Activated CD4-positive, alpha-beta T cell treated with anti-CD3 and anti-CD28 coated beads for 36 hours (primary cell): ENCODE results near the gene SUSD3. TPM values are rescaled to one million over a fixed set of nuclear protein-coding genes. Genes with fewer than 3 reads are reported as not detected.
A peak's percentile ranks its signal among the peaks of the same experiment; 100 is the strongest.

Experiments
- ATAC-seq: fragments of 200-7000 bp; cut with Tn5 transposase; one replicate; pipeline ENCODE4 v1.10.0; 2021; ENCODE audit warnings: mild to moderate bottlenecking, moderate library complexity
- CTCF ChIA-PET: fragments of 350-600 bp; sonication (Branson Sonifier 250); formaldehyde crosslinking; loops from one replicate; lab custom pipeline; 2021; ENCODE audit warnings: antibody characterized with exemption; lab: Charles Lee
- POLR2A ChIA-PET: fragments of 350-600 bp; sonication (Branson Sonifier 250); formaldehyde crosslinking; loops from one replicate; lab custom pipeline; 2021; ENCODE audit warnings: antibody characterized with exemption, inconsistent platforms; lab: Charles Lee
- DNase-seq: peaks from one replicate; pipeline ENCODE4 v3.0.0-alpha.2; 2020
- H3K27ac Mint-ChIP-seq: one replicate; pipeline ENCODE4 v1.8.0; 2021; ENCODE audit warnings: mixed read lengths
- H3K27me3 Mint-ChIP-seq: one replicate; pipeline ENCODE4 v1.8.0; 2021; ENCODE audit warnings: mixed read lengths
- H3K36me3 Mint-ChIP-seq: one replicate; pipeline ENCODE4 v1.8.0; 2021; ENCODE audit warnings: low read depth, mixed read lengths
- H3K4me1 Mint-ChIP-seq: one replicate; pipeline ENCODE4 v1.8.0; 2021; ENCODE audit warnings: mixed read lengths
- H3K4me3 Mint-ChIP-seq: one replicate; pipeline ENCODE4 v1.8.0; 2021; ENCODE audit warnings: mild to moderate bottlenecking, moderate library complexity, mixed read lengths
- H3K9me3 Mint-ChIP-seq: one replicate; pipeline ENCODE4 v1.8.0; 2021; ENCODE audit warnings: low read depth, mixed read lengths
- intact Hi-C, 2 experiments: fragments of 100-400 bp; cut with DNase I in 1 of 2; cut with micrococcal nuclease in 1 of 2; formaldehyde crosslinking; loops; one replicate each; pipeline versions ENCODE4 v1.14.2 to v1.15.1; 2022 to 2024; cut with DNase I, micrococcal nuclease
- total RNA-seq, 2 experiments: library from RNA; stranded (reverse); gene quantifications; one replicate each; pipeline ENCODE4 v1.2.3, GENCODE V29; 2021

The SUSD3 gene
- total RNA-seq, 2 experiments from 2014 or later = 51.4 to 57.9 TPM

DNA sequence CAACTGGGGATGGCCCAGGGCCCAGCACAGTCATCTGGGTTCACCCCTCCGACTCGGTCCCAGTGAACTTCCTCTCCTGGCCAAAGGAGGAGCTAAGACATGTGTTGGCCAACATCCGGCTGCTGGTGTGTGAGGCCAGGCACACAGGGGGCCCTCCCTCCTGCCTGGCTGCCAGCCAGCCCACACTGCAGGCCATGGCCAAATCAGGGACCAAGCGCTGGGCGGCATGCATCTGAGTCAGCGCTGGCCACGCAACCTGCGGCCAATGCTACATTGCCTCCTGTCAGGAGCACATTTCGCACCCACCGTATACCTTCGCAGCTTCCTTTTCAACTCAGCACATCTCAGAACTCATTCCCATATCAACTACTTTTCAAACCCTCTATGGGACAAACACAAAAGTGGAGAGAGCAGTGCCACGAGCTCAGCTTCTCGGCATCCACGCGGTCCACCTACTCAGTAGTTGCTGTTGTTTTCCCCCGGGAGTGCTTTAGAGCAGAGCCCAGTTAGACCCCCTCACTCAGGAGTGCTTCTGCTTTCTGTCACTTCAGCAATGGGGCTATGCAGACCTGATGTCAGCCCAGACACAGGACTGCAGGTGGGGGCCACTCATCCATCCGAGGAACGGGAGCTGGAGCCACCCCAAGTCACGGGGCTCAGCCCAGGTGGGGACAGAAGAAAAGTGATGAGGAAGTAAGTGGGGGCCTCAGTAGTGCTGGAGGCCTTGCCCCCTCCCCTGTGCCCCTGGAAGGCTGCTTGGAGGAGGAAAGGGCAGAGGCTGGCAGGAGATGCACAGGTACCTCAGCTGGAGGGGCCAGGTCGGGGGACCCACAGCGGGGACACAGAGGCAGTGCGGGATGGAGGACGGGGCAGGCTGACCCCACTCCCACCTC lies 61.7 kb downstream of the SUSD3 start:
- peak; percentile 65 for DNase-seq
- peaks cover 18% of the 10 kb centered on the region for H3K4me1 Mint-ChIP-seq
- intact Hi-C loops = no loop called here
- no peaks in the 10 kb centered on the region for H3K9me3 Mint-ChIP-seq
- peak; percentile 87 for ATAC-seq
- H3K36me3 Mint-ChIP-seq = peaks cover 27% of the 10 kb centered on the region
- H3K4me3 Mint-ChIP-seq = no peak overlapping the region
- POLR2A ChIA-PET = interaction anchor here (1.3 kb wide), 1 partner anchor 56 kb away, joined by 5 read pairs; no protein-coding TSS in a partner anchor
- no peaks in the 10 kb centered on the region for H3K27me3 Mint-ChIP-seq
- CTCF ChIA-PET = interaction anchor here (0.5 to 2.2 kb wide), 6 partner anchors 8 to 117 kb away, joined by 3 to 18 read pairs (median 4); no protein-coding TSS in a partner anchor
- peak overlapping the region; percentile 73 for H3K27ac Mint-ChIP-seq

DNA sequence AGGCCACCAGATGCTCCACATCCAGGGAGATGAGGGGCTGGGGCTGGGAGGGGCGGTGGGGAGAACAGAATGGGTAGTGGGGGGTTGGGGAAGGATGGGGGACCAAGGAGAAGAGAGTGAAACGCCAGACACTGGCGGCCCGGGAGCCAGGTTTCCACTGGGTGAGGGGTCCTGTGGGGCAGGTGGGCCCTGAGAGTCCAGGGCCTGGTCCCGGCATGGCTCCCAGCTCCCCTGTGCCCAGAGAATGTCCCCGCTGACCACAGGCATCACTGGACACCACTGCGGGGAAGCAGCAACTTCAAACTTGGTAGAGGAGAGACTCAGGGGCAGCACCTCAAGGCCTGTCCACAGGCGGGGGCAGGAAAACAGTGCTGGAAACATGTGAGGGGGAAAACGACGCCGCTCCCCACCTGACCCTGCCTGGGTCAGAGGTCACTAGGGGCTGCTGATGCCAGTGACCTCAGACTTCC lies 62.4 kb downstream of the SUSD3 start:
- peak; percentile 6 for DNase-seq
- no peaks in the 10 kb centered on the region for H3K27me3 Mint-ChIP-seq
- ATAC-seq = no peak
- no peaks in the 10 kb centered on the region for H3K9me3 Mint-ChIP-seq
- H3K4me1 Mint-ChIP-seq = peaks cover 21% of the 10 kb centered on the region
- ChIA-PET CTCF (interaction anchor here (0.5 to 1.7 kb wide), 4 partner anchors 15 to 118 kb away, joined by 3 to 6 read pairs (median 4); no protein-coding TSS in a partner anchor), POLR2A (no interaction called here)
- intact Hi-C loops = no loop called here
- H3K4me3 Mint-ChIP-seq = no peak overlapping the region
- H3K36me3 Mint-ChIP-seq = peaks cover 29% of the 10 kb centered on the region
- H3K27ac Mint-ChIP-seq = no peak overlapping the region

DNA sequence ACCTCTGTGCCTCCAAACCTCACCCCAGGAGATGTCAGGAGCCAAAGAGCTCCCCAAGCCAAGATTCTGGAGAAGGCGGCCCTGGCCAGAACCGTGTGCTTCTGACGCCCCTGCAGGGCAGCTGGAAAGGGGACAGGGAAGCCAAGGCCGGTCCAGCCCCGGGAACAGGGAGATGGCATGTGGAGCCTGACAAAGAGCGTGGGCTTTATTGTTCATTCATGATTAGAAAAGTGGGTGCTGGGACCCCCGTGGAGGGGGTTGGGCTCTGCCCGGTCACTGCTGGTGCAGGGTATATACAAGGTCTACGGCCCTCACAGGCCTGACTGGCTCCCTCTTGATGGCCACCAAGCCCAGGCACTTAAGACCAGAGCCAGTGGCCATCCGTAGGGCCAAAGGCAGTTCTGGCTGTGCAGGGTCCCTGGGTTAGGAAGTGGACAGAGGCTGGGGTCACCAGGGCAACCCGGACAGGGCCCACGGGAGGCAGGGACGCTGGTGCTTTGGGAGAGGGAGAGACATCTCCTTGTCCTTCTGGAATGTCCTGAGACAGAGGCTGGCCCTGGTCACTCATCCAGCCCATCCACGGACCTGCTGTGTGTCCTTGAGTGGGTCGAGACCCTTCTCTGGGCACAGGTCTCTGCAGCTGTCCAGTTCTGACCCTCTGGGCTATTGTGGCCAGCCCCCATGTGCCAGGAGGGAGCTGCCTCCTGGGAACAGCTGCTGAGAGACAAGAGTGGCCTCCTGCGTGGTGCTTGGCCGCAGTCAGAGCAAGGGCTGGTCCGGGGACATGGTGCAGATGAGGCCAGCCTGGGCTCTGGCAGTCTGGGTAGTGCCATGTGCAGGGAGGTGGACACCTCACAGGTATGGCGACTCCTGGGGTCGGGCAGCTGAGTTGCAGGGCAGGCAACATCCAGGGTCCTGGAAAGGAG lies 63.1 kb downstream of the SUSD3 start:
- Mint-ChIP-seq H3K9me3 (no peaks in the 10 kb centered on the region), H3K4me3 (no peak overlapping the region), H3K27me3 (no peaks in the 10 kb centered on the region), H3K27ac (no peak overlapping the region), H3K4me1 (peaks cover 28% of the 10 kb centered on the region), H3K36me3 (peaks cover 32% of the 10 kb centered on the region)
- ChIA-PET POLR2A (no interaction called here), CTCF (interaction anchor here (0.6 kb wide), 1 partner anchor 13 kb away, joined by 3 read pairs; no protein-coding TSS in a partner anchor)
- DNase-seq (peak; percentile 6), ATAC-seq (no peak)
- intact Hi-C loops = no loop called here

DNA sequence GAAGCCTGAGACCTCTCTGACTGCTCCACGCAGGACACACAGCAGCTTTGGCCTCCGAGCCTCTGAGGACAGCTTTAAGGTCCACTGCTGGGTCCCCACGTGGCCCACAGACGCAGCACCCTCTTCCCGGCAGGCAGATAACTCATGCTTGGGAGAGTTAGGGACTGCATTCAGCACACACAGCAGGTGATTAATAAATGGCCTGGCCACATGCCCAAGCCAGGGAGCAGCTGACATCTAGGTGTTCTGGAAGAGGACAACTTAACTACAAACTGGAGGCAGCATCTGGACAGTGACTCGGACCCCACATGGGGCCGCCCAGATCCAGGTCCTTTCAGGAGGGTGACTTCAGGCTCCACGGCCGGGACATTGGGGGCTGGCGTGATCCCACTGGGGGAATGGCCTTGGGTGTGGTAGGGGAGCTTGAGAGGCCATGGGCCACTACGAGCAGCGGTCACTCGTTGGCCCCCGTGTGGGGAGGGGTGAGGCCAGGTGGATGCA lies 64.3 kb downstream of the SUSD3 start:
- ATAC-seq (no peak), DNase-seq (no peak)
- H3K27ac Mint-ChIP-seq = no peak overlapping the region
- CTCF ChIA-PET = interaction anchor here (0.7 to 0.8 kb wide), 2 partner anchors 18 to 140 kb away, joined by 3 to 4 read pairs; no protein-coding TSS in a partner anchor
- H3K36me3 Mint-ChIP-seq = peaks cover 32% of the 10 kb centered on the region
- H3K27me3 Mint-ChIP-seq = no peaks in the 10 kb centered on the region
- POLR2A ChIA-PET = interaction anchor here (0.6 kb wide), 1 partner anchor 66 kb away, joined by 4 read pairs; no protein-coding TSS in a partner anchor
- no peak overlapping the region for H3K4me3 Mint-ChIP-seq
- H3K9me3 Mint-ChIP-seq = no peaks in the 10 kb centered on the region
- peaks cover 40% of the 10 kb centered on the region for H3K4me1 Mint-ChIP-seq
- intact Hi-C loops = no loop called here

DNA sequence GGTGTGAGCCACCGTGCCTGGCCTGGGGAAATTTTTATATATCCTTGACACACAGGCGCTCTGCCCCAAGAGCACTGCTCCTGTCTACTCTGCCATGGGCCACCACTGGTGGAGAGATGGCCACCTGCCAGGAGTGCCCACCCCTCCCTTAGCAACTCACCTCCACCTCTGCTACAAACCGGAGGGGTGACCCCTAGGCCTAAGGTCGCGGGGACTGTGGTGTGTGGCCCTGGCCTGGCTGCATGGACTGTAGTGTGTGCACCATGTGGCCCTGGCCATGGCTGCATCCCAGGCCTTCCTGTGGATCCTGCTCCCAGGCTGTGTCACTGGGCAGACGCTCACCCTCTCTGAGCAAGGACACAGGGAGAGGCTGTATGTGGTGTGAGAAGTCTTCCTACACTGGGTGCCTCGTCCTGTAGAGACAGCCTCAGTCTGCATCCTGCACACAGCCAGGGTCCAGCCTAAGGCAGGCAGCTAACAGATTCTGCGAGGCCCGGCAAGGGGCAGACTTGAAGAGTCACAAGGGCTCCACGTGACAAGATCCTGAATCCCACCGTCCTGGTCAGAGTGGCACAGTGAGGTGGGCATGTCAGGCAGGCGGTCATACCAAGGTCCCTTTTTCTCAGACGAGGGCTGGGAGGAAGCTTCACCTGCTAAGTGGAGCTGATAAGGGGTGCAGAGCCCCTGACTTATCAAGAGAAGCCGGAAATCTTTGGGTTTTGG lies 65.2 kb downstream of the SUSD3 start:
- no peaks in the 10 kb centered on the region for H3K9me3 Mint-ChIP-seq
- POLR2A ChIA-PET = no interaction called here
- DNase-seq = no peak
- no peak for ATAC-seq
- no peaks in the 10 kb centered on the region for H3K27me3 Mint-ChIP-seq
- peaks cover 49% of the 10 kb centered on the region for H3K4me1 Mint-ChIP-seq
- H3K36me3 Mint-ChIP-seq = peaks cover 32% of the 10 kb centered on the region
- H3K4me3 Mint-ChIP-seq = no peak overlapping the region
- H3K27ac Mint-ChIP-seq = no peak overlapping the region
- CTCF ChIA-PET = interaction anchor here (0.8 to 0.9 kb wide), 2 partner anchors 19 to 120 kb away, joined by 3 read pairs; no protein-coding TSS in a partner anchor
- intact Hi-C loops = no loop called here

DNA sequence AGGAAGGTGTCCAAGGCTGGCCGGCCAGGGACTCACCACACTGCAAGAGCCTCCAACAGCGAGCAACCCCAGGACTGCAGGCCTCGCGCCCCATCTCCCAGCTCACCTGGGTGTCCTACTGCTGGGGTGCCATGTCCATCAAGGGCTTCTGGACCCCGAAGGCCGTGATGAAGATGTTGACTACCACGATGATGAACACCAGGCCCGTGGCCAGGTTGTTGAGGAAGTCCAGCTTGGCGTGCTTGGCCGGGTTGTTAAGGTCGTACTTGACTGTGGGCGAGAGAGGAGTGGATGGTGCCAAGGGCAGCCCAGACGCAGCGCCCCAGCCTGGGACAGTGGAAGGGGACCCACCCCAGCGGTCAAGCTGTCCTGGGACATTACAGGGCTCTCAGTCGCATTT lies 66.3 kb downstream of the SUSD3 start:
- Mint-ChIP-seq H3K4me3 (no peak overlapping the region), H3K4me1 (peaks cover 48% of the 10 kb centered on the region), H3K9me3 (no peaks in the 10 kb centered on the region), H3K27me3 (no peaks in the 10 kb centered on the region), H3K36me3 (peaks cover 31% of the 10 kb centered on the region), H3K27ac (no peak overlapping the region)
- POLR2A ChIA-PET = no interaction called here
- CTCF ChIA-PET = no interaction called here
- ATAC-seq = no peak
- intact Hi-C loops = no loop called here
- DNase-seq = peak; percentile 5

DNA sequence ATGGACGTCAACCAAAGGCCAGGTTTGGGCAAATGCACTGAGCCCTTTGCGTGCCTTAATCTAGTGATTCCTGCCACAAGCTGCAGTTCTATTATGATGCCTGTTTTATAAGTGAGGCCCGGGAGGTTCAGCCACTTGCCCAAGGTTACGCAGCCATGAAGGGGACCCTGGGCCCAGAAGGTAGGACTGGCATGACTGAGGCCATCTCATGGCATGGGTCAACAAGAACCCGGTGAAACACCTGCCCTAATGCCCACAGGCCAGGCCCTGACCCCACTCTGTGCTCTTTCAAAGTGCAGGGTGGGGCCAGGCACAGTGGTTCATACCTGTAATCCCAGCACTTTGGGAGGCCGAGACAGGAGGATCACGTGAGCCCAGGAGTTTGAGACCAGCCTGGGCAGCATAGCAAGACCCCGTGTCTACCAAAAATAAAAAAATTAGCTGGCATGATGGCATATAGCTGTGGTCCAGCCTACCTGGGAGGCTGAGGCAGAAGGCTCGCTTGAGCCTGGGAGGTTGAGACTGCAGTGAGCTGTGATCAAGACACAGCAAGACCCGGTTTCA lies 66.9 kb downstream of the SUSD3 start:
- peak overlapping the region; percentile 55 for H3K27ac Mint-ChIP-seq
- ChIA-PET POLR2A (no interaction called here), CTCF (interaction anchor here (0.6 to 1.3 kb wide), 5 partner anchors 10 to 164 kb away, joined by 3 to 6 read pairs (median 3); no protein-coding TSS in a partner anchor)
- no peaks in the 10 kb centered on the region for H3K27me3 Mint-ChIP-seq
- ATAC-seq = no peak
- no peak overlapping the region for H3K4me3 Mint-ChIP-seq
- peaks cover 25% of the 10 kb centered on the region for H3K36me3 Mint-ChIP-seq
- intact Hi-C loops = no loop called here
- no peaks in the 10 kb centered on the region for H3K9me3 Mint-ChIP-seq
- peaks cover 44% of the 10 kb centered on the region for H3K4me1 Mint-ChIP-seq
- DNase-seq = peak; percentile 1

DNA sequence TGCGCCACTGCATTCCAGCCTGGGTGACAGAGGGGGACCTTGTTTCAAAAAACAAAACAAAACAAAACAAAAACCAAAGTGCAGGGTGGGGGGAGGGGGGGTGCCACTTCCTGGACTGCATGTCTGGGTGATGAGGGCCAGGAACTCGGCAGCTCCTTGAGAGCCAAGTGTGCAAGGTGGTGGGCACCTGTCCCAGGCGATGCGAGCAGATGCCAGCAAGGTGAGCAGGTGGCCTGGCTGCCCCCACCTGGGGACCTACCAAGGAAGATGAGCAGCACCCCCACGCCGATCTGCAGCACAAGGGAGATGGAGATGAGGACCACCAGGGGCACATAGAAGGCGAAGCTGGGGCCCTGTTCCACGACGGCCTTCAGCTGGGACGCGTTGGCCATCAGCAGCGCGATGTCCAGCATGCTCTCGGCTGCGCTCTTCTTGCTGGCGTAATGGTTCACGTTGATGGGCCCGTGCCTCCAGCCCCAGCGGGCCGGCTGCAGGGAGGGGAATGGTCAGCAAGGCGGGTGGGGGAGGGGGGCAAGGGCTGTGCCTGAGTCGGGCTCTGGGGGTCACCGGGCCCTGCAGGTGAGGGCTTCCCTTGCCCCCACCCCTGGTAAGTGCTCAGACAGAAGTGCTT lies 67.8 kb downstream of the SUSD3 start:
- CTCF ChIA-PET = interaction anchor here (0.6 to 1.3 kb wide), 6 partner anchors 9 to 165 kb away, joined by 3 to 6 read pairs (median 3); no protein-coding TSS in a partner anchor
- POLR2A ChIA-PET = no interaction called here
- ATAC-seq (no peak), DNase-seq (no peak)
- Mint-ChIP-seq H3K27ac (peak overlapping the region; percentile 83), H3K27me3 (no peaks in the 10 kb centered on the region), H3K36me3 (peaks cover 26% of the 10 kb centered on the region), H3K4me1 (peaks cover 48% of the 10 kb centered on the region), H3K9me3 (no peaks in the 10 kb centered on the region), H3K4me3 (no peak overlapping the region)
- intact Hi-C loops = no loop called here

DNA sequence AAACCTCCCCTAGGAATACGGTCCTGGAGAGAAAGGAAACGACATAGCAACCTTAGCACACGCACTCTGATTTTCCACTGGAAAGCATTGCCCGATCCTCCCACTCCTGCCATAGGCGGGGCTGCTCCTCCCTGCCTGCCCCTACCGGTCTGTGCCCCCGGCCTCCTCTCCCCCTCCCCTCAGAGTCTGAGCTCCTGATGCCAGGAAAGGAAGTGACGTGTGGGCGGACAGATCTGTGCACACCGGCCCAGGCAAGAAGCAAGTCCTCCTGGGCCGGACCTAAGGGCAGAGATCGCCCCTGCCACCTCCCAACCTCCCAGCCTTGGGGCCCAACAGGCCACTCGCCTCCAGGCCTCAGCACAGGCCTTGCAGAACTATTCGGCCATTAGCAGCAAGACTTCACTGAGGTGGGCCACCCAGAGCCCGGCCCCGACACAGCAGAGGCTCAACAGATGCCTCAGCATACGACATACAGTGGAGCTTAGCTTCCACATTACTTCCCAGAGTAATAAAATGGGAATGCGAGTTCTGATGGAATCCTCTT lies 68.4 kb downstream of the SUSD3 start:
- ChIA-PET CTCF (interaction anchor here (0.7 to 1.3 kb wide), 2 partner anchors 35 to 135 kb away, joined by 3 read pairs; no protein-coding TSS in a partner anchor), POLR2A (no interaction called here)
- H3K9me3 Mint-ChIP-seq = no peaks in the 10 kb centered on the region
- DNase-seq (peak; percentile 58), ATAC-seq (peak; percentile 59)
- H3K27ac Mint-ChIP-seq = peak overlapping the region; percentile 83
- intact Hi-C loops = no loop called here
- peaks cover 31% of the 10 kb centered on the region for H3K36me3 Mint-ChIP-seq
- peaks cover 54% of the 10 kb centered on the region for H3K4me1 Mint-ChIP-seq
- no peaks in the 10 kb centered on the region for H3K27me3 Mint-ChIP-seq
- H3K4me3 Mint-ChIP-seq = peak overlapping the region; percentile 51
